HCT116 (cell line): Measurements from ENCODE around the gene RAB8B. TPM values are rescaled to one million over a fixed set of nuclear protein-coding genes. Genes with fewer than 3 reads are reported as not detected.

Experiments used
- ATAC-seq: fragments of 200-7000 bp; cut with Tn5 transposase; 2 replicates; pipeline ENCODE4 v1.9.1; 2020; ENCODE audit warnings: mild to moderate bottlenecking, moderate library complexity
- BruUV-seq: library from RNA; stranded (reverse); fragments of 400-500 nt; replicated peaks from 2 replicates; lab custom pipeline; 2021; lab: Mats Ljungman, UMichigan
- CTCF ChIA-PET: fragments of 300-600 bp; sonication (Branson Sonifier 250); formaldehyde crosslinking; loops from one replicate; lab custom pipeline; 2021; ENCODE audit warnings: antibody characterized with exemption; lab: Charles Lee
- POLR2A ChIA-PET: fragments of 300-600, 350-600 bp; sonication (Branson Sonifier 250); formaldehyde crosslinking; loops from one replicate; lab custom pipeline; 2021; ENCODE audit warnings: antibody characterized with exemption; lab: Charles Lee
- RAD21 ChIA-PET, 2 experiments: fragments of 300-600 bp; sonication (Branson Sonifier 250); formaldehyde crosslinking; loops; one replicate each; lab custom pipeline; 2023; ENCODE audit warnings: low total read pairs in 2 of 2; ENCODE audit not compliant: uncharacterized antibody in 2 of 2, unreplicated experiment in 2 of 2, low non-redundant PET in 1 of 2; lab: Charles Lee
- DNase-seq: peaks from one replicate; pipeline ENCODE4 v3.0.0-alpha.2; 2010; ENCODE audit warnings: low read depth, low spot score
- H2AFZ ChIP-seq: fragments of 200-600 bp; shearing (Covaris generic), sonication (generic); 2 replicates; pipeline ENCODE4 v1.6.1; 2017; ENCODE audit warnings: low read depth, mixed run types, mixed read lengths, antibody characterized with exemption, low read length; ENCODE audit not compliant: poor library complexity, severe bottlenecking
- H3K27ac ChIP-seq: 2 replicates; pipeline ENCODE4 v1.5.1; 2012; ENCODE audit warnings: low read depth, low read length
- H3K27me3 ChIP-seq: fragments of 200-600 bp; sonication (generic); 2 replicates; pipeline ENCODE4 v1.6.1; 2016; ENCODE audit warnings: mixed run types, low read length, mixed read lengths; ENCODE audit not compliant: insufficient read depth
- H3K36me3 ChIP-seq, 2 experiments: fragments of 200-500 bp in 1 of 2; fragments of 200-600 bp in 1 of 2; sonication (Bioruptor generic) in 1 of 2; sonication (generic) in 1 of 2; 2 replicates each; pipeline versions ENCODE4 v1.5.1 to v1.6.1; 2014 to 2016; ENCODE audit warnings: low read length in 2 of 2, inconsistent platforms in 1 of 2, mixed read lengths in 1 of 2, mixed run types in 1 of 2; ENCODE audit not compliant: insufficient read depth in 2 of 2, control insufficient read depth in 1 of 2
- H3K4me1 ChIP-seq, 2 experiments: fragments of 200-600 bp in 1 of 2; sonication (generic) in 1 of 2; 2 replicates each; pipeline versions ENCODE4 v1.5.1 to v1.6.1; 2012 to 2017; ENCODE audit warnings: low read length in 2 of 2, inconsistent platforms in 1 of 2, mild to moderate bottlenecking in 1 of 2, mixed read lengths in 1 of 2, mixed run types in 1 of 2, moderate library complexity in 1 of 2; ENCODE audit not compliant: insufficient read depth in 2 of 2, control insufficient read depth in 1 of 2
- H3K4me2 ChIP-seq: fragments of 200-600 bp; sonication (generic); 2 replicates; pipeline ENCODE4 v1.6.1; 2017; ENCODE audit warnings: mixed run types, low read length, mixed read lengths
- H3K4me3 ChIP-seq, 2 experiments: fragments of 200-600 bp in 1 of 2; sonication (generic) in 1 of 2; replicated peaks in 1 of 2; 2 replicates each; pipeline ENCODE4 v1.5.1; 2011 to 2016; ENCODE audit warnings: low read length in 2 of 2, control low read depth in 1 of 2, low read depth in 1 of 2, mild to moderate bottlenecking in 1 of 2, mixed read lengths in 1 of 2, mixed run types in 1 of 2
- H3K79me2 ChIP-seq: fragments of 200-600 bp; sonication (generic); 2 replicates; pipeline ENCODE4 v1.6.1; 2017; ENCODE audit warnings: mild to moderate bottlenecking, mixed run types, low read length, moderate library complexity, mixed read lengths; ENCODE audit not compliant: insufficient read depth
- H3K9ac ChIP-seq: fragments of 200-600 bp; sonication (generic); 2 replicates; pipeline ENCODE4 v1.6.1; 2016; ENCODE audit warnings: low read length, mixed read lengths
- H3K9me2 ChIP-seq: fragments of 200-600 bp; sonication (generic), shearing (Covaris generic); 2 replicates; pipeline ENCODE4 v1.6.1; 2017; ENCODE audit warnings: mixed run types, mild to moderate bottlenecking, moderate library complexity; ENCODE audit not compliant: insufficient read depth
- H3K9me3 ChIP-seq, 2 experiments: fragments of 200-500 bp in 1 of 2; fragments of 200-600 bp in 1 of 2; sonication (Bioruptor generic) in 1 of 2; sonication (generic) in 1 of 2; 2 replicates each; pipeline ENCODE4 v1.6.1; 2014 to 2017; ENCODE audit warnings: low read length in 2 of 2, mixed read lengths in 2 of 2, inconsistent platforms in 1 of 2, low read depth in 1 of 2, mild to moderate bottlenecking in 1 of 2, mixed run types in 1 of 2, moderate library complexity in 1 of 2; ENCODE audit not compliant: control insufficient read depth in 1 of 2, insufficient read depth in 1 of 2
- H4K20me1 ChIP-seq: fragments of 200-600 bp; sonication (generic), shearing (Covaris generic); 2 replicates; pipeline ENCODE4 v1.6.1; 2017; ENCODE audit warnings: mixed run types, mild to moderate bottlenecking, moderate library complexity; ENCODE audit not compliant: insufficient read depth
- CBX3 ChIP-seq: IDR thresholded peaks from 2 replicates; pipeline ENCODE4 v1.6.1; 2012; ENCODE audit warnings: low read depth
- CEBPB ChIP-seq: IDR thresholded peaks from 2 replicates; pipeline ENCODE4 v1.6.1; 2012; ENCODE audit warnings: low read depth
- EGR1 ChIP-seq: IDR thresholded peaks from 2 replicates; pipeline ENCODE4 v1.6.1; 2012; ENCODE audit warnings: low read depth
- ELF1 ChIP-seq: IDR thresholded peaks from 2 replicates; pipeline ENCODE4 v1.6.1; 2012; ENCODE audit warnings: low read depth, borderline replicate concordance
- EZH2 ChIP-seq: fragments of 200-600 bp; sonication (generic); IDR thresholded peaks from 2 replicates; pipeline ENCODE4 v1.6.1; 2017; ENCODE audit warnings: antibody characterized with exemption, mixed run types
- EZH2phosphoT487 ChIP-seq: fragments of 200-600 bp; IDR thresholded peaks from 2 replicates; pipeline ENCODE4 v1.6.1; 2018; ENCODE audit warnings: antibody characterized with exemption, borderline replicate concordance
- FOSL1 ChIP-seq: IDR thresholded peaks from 2 replicates; pipeline ENCODE4 v1.6.1; 2012; ENCODE audit warnings: low read depth
- JUND ChIP-seq: IDR thresholded peaks from 2 replicates; pipeline ENCODE4 v1.6.1; 2012
- POLR2A ChIP-seq: IDR thresholded peaks from 2 replicates; pipeline ENCODE4 v1.7.0; 2011; ENCODE audit warnings: borderline replicate concordance; ENCODE audit not compliant: insufficient read depth, insufficient read length; ENCODE audit errors: extremely low read depth
- POLR2AphosphoS5 ChIP-seq: IDR thresholded peaks from 2 replicates; pipeline ENCODE4 v1.6.1; 2011; ENCODE audit warnings: mild to moderate bottlenecking, low read depth, low read length, moderate library complexity
- RAD21 ChIP-seq: IDR thresholded peaks from 2 replicates; pipeline ENCODE4 v1.6.1; 2012; ENCODE audit warnings: low read depth, mild to moderate bottlenecking
- SIN3A ChIP-seq: IDR thresholded peaks from 2 replicates; pipeline ENCODE4 v1.6.1; 2012; ENCODE audit warnings: low read depth
- TCF7L2 ChIP-seq: IDR thresholded peaks from 2 replicates; pipeline ENCODE4 v1.7.0; 2011; ENCODE audit warnings: borderline replicate concordance, inconsistent platforms; ENCODE audit not compliant: insufficient read depth, insufficient read length; ENCODE audit errors: extremely low read depth
- YY1 ChIP-seq: IDR thresholded peaks from 2 replicates; pipeline ENCODE4 v1.6.1; 2011; ENCODE audit warnings: low read length, low read depth, moderate library complexity, mild to moderate bottlenecking; ENCODE audit not compliant: insufficient replicate concordance; ENCODE audit errors: extremely low read depth
- ZFX ChIP-seq: fragments of 450-650 bp; IDR thresholded peaks from 2 replicates; pipeline ENCODE4 v1.6.1; 2017
- ZNF274 ChIP-seq: fragments of 200-500 bp; sonication (Bioruptor generic); IDR thresholded peaks from 2 replicates; pipeline ENCODE4 v1.6.1; 2014; ENCODE audit warnings: mild to moderate bottlenecking, low read depth, low read length, inconsistent platforms
- intact Hi-C: fragments of 100-400 bp; cut with micrococcal nuclease; formaldehyde crosslinking; loops from 2 replicates; pipeline ENCODE4 v1.10.0; 2022
- total RNA-seq: library from RNA; stranded (reverse); gene quantifications from one replicate; pipeline ENCODE4 v1.2.1, GENCODE V29; 2021; ENCODE audit not compliant: unreplicated experiment
- TF ChIP-seq, protein P1 (sequence below), 3 experiments: fragments of 200-600 bp in 1 of 3; sonication (generic) in 1 of 3; IDR thresholded peaks in 2 of 3; conservative IDR thresholded peaks in 1 of 3; 2 replicates each; pipeline ENCODE4 v1.5.1; 2012 to 2017; ENCODE audit warnings: low read depth in 2 of 3, low read length in 2 of 3, antibody characterized with exemption in 1 of 3, borderline replicate concordance in 1 of 3, control low read depth in 1 of 3, mild to moderate bottlenecking in 1 of 3, mixed read lengths in 1 of 3, mixed run types in 1 of 3, moderate library complexity in 1 of 3; ENCODE audit not compliant: insufficient read depth in 1 of 3
- TF ChIP-seq, protein P2 (sequence below): IDR thresholded peaks from 2 replicates; pipeline ENCODE4 v1.6.1; 2011; ENCODE audit warnings: mild to moderate bottlenecking, low read length, moderate library complexity; ENCODE audit not compliant: insufficient replicate concordance; ENCODE audit errors: extremely low read depth
- TF ChIP-seq, protein P3 (sequence below): IDR thresholded peaks from 2 replicates; pipeline ENCODE4 v1.6.1; 2012

Gene RAB8B
- total RNA-seq, 1 experiment from 2014 or later = 19.4 TPM

DNA sequence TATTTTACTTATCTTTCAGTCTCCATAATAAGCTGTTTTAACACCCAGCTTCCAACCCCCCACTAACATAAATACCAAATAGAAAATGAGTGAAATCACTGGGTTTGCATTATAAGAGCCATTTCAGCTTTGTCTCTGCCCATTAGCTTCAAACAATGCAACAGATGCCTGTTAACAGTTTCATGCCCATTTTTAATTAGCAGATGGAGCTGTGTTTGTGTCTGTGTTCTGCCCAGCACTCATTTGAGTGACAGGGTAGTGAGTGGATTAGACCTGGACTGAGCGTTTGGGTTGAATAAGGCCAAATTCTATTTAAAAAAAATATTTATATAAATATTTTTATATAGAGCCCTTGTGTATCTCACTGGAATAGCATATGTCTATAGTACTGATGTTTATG is 7.4 kb downstream of the RAB8B start:
- ChIA-PET POLR2A (interaction anchor here (1.7 kb wide), 1 partner anchor 12 kb away, joined by 4 read pairs; no protein-coding TSS in a partner anchor), RAD21 (interaction anchor here in 1 of 2 experiments (0.7 kb wide), 2 partner anchors 15 to 206 kb away, joined by 3 read pairs; no protein-coding TSS in a partner anchor), CTCF (no interaction called here)
- Histone ChIP-seq H4K20me1 (no peaks in the 10 kb centered on the region), H3K79me2 (no peaks in the 10 kb centered on the region), H3K27ac (no peak overlapping the region), H2AFZ (no peak overlapping the region), H3K9ac (no peak overlapping the region), H3K27me3 (no peaks in the 10 kb centered on the region), H3K9me3 (no peaks in the 10 kb centered on the region), H3K9me2 (no peaks in the 10 kb centered on the region), H3K4me2 (no peak overlapping the region), H3K4me1 (no peaks in the 10 kb centered on the region), H3K36me3 (no peaks in the 10 kb centered on the region), H3K4me3 (no peak overlapping the region)
- TF ChIP-seq YY1 (no peak), SIN3A (no peak), EGR1 (no peak), ZNF274 (no peak), EZH2phosphoT487 (no peak), EZH2 (no peak), POLR2AphosphoS5 (no peak), POLR2A (no peak), TCF7L2 (no peak), ZFX (no peak), CEBPB (no peak), RAD21 (no peak), CBX3 (no peak), ELF1 (no peak), JUND (no peak), FOSL1 (no peak)
- TF ChIP-seq, protein P1, sequence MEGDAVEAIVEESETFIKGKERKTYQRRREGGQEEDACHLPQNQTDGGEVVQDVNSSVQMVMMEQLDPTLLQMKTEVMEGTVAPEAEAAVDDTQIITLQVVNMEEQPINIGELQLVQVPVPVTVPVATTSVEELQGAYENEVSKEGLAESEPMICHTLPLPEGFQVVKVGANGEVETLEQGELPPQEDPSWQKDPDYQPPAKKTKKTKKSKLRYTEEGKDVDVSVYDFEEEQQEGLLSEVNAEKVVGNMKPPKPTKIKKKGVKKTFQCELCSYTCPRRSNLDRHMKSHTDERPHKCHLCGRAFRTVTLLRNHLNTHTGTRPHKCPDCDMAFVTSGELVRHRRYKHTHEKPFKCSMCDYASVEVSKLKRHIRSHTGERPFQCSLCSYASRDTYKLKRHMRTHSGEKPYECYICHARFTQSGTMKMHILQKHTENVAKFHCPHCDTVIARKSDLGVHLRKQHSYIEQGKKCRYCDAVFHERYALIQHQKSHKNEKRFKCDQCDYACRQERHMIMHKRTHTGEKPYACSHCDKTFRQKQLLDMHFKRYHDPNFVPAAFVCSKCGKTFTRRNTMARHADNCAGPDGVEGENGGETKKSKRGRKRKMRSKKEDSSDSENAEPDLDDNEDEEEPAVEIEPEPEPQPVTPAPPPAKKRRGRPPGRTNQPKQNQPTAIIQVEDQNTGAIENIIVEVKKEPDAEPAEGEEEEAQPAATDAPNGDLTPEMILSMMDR (IDR thresholded peaks at IDR 0.05 in 2 of 3, conservative IDR thresholded peaks at IDR 0.05 in 1 of 3; ENCODE audit: borderline replicate concordance in 1 of 3, insufficient read depth in 1 of 3, low read depth in 2 of 3, low read length in 2 of 3) = no peak
- TF ChIP-seq, protein P2, sequence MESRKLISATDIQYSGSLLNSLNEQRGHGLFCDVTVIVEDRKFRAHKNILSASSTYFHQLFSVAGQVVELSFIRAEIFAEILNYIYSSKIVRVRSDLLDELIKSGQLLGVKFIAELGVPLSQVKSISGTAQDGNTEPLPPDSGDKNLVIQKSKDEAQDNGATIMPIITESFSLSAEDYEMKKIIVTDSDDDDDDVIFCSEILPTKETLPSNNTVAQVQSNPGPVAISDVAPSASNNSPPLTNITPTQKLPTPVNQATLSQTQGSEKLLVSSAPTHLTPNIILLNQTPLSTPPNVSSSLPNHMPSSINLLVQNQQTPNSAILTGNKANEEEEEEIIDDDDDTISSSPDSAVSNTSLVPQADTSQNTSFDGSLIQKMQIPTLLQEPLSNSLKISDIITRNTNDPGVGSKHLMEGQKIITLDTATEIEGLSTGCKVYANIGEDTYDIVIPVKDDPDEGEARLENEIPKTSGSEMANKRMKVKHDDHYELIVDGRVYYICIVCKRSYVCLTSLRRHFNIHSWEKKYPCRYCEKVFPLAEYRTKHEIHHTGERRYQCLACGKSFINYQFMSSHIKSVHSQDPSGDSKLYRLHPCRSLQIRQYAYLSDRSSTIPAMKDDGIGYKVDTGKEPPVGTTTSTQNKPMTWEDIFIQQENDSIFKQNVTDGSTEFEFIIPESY = no peak
- TF ChIP-seq, protein P3, sequence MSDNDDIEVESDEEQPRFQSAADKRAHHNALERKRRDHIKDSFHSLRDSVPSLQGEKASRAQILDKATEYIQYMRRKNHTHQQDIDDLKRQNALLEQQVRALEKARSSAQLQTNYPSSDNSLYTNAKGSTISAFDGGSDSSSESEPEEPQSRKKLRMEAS = no peak
- ATAC-seq = no peak
- no TSS peak for BruUV-seq
- intact Hi-C loops = no loop called here
- no peak for DNase-seq
